ENCODE results near the gene EOLA2.
"Not testable (repeated sequence)": the region's sequence is repeated elsewhere in the genome, so short reads cannot be mapped to it uniquely, and the experiment has no call there.

GRCh38 chrX:149946932-149947331 is 8.6 kb upstream of the EOLA2 start:
- not testable (repeated sequence) for TF ChIP-seq POLR2A (IDR thresholded peaks at IDR 0.05; ENCODE audit: low read depth, low read length); TAF1 (IDR thresholded peaks at IDR 0.05; ENCODE audit: borderline replicate concordance, low read depth, low read length); POLR2AphosphoS5 (IDR thresholded peaks at IDR 0.05; ENCODE audit: low read depth, low read length)

Measured in GM12892 (cell line).